Measurements from ENCODE around the gene CISH.

CISH gene

GRCh38 chr3:50568947-50569749 is 42.4 kb downstream of the CISH start, which contains the start of gene HEMK1:
TSS of gene HEMK1 (plus strand) at chr3:50569522. CDS start at chr3:50571105, 1,583 bp downstream.
- DNase-seq: peak; percentile 97

GRCh38 chr3:50567386-50568167 is 44.0 kb downstream of the CISH start, which contains the start of gene C3orf18:
TSS of gene C3orf18 (minus strand) at chr3:50567747. CDS start at chr3:50565699, 2,048 bp downstream.
- peak; percentile 98 for DNase-seq

GRCh38 chr3:50567011-50567385 is 44.6 kb downstream of the CISH start:
- no peak for DNase-seq

GRCh38 chr3:50564321-50564720 is 47.3 kb downstream of the CISH start:
- no peak for DNase-seq

- no peak for DNase-seq
Measured at GRCh38 chr3:50563867-50564266, 47.7 kb downstream of the CISH start.

- DNase-seq: no peak
Measured at GRCh38 chr3:50562861-50563260, 48.7 kb downstream of the CISH start.

GRCh38 chr3:50559702-50560101 is 51.9 kb downstream of the CISH start:
- no peak for DNase-seq

- no peak for DNase-seq
Measured at GRCh38 chr3:50557915-50558314, 53.7 kb downstream of the CISH start.

- no peak for DNase-seq
Measured at GRCh38 chr3:50557106-50557505, 54.5 kb downstream of the CISH start.
